ENCODE results near the gene ANKS3. TPM values are rescaled to one million over a fixed set of nuclear protein-coding genes. Genes with fewer than 3 reads are reported as not detected.

Gene ANKS3
- polyA plus RNA-seq, 1 of the 3 experiments (the other 2 are of a cell fraction): 42.2 TPM

- TF ChIP-seq REST (IDR thresholded peaks at IDR 0.05; ENCODE audit: low read depth, low read length) (no peak), PBX3 (IDR thresholded peaks at IDR 0.05) (no peak), NFIC (IDR thresholded peaks at IDR 0.05; ENCODE audit: borderline replicate concordance) (no peak), GATA2 (CRISPR knock-in tag; IDR thresholded peaks at IDR 0.05) (no peak), TEAD4 (IDR thresholded peaks at IDR 0.05; ENCODE audit: borderline replicate concordance, insufficient read depth) (no peak), EZH2phosphoT487 (IDR thresholded peaks at IDR 0.05; ENCODE audit: borderline replicate concordance, low read depth) (no peak), YY1 (IDR thresholded peaks at IDR 0.05; ENCODE audit: low read depth) (no peak)
- TF ChIP-seq, protein P1, sequence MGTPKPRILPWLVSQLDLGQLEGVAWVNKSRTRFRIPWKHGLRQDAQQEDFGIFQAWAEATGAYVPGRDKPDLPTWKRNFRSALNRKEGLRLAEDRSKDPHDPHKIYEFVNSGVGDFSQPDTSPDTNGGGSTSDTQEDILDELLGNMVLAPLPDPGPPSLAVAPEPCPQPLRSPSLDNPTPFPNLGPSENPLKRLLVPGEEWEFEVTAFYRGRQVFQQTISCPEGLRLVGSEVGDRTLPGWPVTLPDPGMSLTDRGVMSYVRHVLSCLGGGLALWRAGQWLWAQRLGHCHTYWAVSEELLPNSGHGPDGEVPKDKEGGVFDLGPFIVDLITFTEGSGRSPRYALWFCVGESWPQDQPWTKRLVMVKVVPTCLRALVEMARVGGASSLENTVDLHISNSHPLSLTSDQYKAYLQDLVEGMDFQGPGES (IDR thresholded peaks at IDR 0.05; ENCODE audit: low read depth, low read length): no peak
Measured at GRCh38 chr16:4660454-4661007, 73.5 kb downstream of the ANKS3 start (continued).

DNA sequence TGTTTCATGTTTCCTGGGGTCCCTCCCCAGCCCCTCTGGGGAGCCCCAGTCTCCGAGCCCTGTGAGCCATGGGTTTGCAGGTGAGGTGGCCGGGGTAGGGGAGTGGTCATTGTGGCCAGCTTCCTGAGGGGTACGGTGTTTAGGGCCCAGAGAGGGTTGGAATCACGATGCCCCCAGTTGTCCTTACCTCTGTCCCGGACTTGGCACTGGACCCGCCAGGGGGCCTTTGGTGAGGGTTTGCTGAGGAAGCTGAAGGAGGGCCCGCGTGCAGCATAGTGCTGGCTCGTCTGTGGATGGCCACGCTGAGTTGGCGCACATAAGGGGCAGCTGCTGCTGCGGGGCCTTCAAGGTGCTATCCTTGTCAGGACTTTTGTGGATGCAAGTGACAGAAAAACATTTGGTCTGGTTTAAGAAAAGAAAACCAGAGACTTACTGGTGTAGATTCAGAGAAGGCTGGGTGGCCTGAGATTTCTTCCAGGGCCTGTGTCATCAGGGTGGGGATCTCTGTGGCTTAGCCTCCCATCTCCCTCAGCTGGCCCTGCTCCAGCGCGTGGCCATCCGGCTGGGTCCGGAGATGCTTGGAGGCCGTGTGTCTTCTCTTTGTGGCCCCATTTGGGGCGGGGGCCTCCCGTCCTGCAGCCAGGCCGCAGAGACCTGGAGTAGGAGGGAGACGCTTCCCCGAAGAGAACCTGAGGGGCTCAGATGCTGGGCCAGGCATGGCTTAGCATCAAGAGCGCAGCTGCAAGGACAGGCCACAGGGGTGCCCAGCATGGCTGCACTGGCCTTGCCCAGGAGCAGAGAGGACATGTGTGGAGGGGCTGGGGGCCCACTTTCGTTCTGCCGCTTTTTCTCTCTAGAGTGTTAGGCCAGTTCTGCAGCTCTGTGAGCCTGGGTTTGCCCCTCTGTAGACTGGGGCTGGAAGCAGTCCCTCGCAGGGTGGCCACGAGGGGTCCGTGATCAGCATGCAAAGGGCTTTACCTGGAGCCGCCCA is 74.4 kb downstream of the ANKS3 start:
- WGBS (ENCODE audit: low lambda C conversion rate): over 99% methylated on average over 17 of the region's 29 CpGs
- H4K20me1 ChIP-seq (ENCODE audit: insufficient read depth): peaks cover 4% of the 10 kb centered on the region; the same call in 1 of the 2 replicates
- no peaks in the 10 kb centered on the region for H3K4me1 ChIP-seq (ENCODE audit: control insufficient read depth in 1 of 2, insufficient read depth in 2 of 2, low read depth in 1 of 2, low read length in 1 of 2)
- no peak overlapping the region for H3K9ac ChIP-seq
- H3K4me3 ChIP-seq (ENCODE audit: low read depth in 2 of 2, low read length in 1 of 2): no peak overlapping the region
- H3K36me3 ChIP-seq (replicated peaks in 1 of 2; ENCODE audit: control insufficient read depth in 1 of 2, insufficient read depth in 2 of 2, low read length in 1 of 2): peaks cover 6 to 29% of the 10 kb centered on the region in 2 experiments
- ChIA-PET CTCF (interaction anchor here (1.4 to 1.8 kb wide), 2 partner anchors 8 to 22 kb away, joined by 3 to 4 read pairs; no protein-coding TSS in a partner anchor), POLR2A (interaction anchor here (0.9 kb wide), 1 partner anchor 10 kb away, joined by 3 read pairs; no protein-coding TSS in a partner anchor)
- H3K27me3 ChIP-seq (ENCODE audit: insufficient read depth): no peaks in the 10 kb centered on the region
- no peak overlapping the region for H2AFZ ChIP-seq (ENCODE audit: low read depth)
- no peak for DNase-seq
- H3K27ac ChIP-seq (ENCODE audit: low read depth in 2 of 2, low read length in 1 of 2): no peak overlapping the region
- H3K9me2 ChIP-seq: no peaks in the 10 kb centered on the region
- H3K79me2 ChIP-seq (ENCODE audit: insufficient read depth): no peaks in the 10 kb centered on the region; the same call in none of the 2 replicates
- no peaks in the 10 kb centered on the region for H3F3A ChIP-seq (replicated peaks; ENCODE audit: insufficient read depth)
- H3K9me3 ChIP-seq: no peaks in the 10 kb centered on the region
- H3K4me2 ChIP-seq: no peak overlapping the region
- TF ChIP-seq MXI1 (IDR thresholded peaks at IDR 0.05; ENCODE audit: low read depth, low read length) (no peak), FOXJ3 (CRISPR knock-in tag; IDR thresholded peaks at IDR 0.05) (no peak), EZH2phosphoT487 (IDR thresholded peaks at IDR 0.05; ENCODE audit: borderline replicate concordance, low read depth) (no peak), MAX (IDR thresholded peaks at IDR 0.05; ENCODE audit: low read depth) (no peak), POLR2AphosphoS5 (IDR thresholded peaks at IDR 0.05; ENCODE audit: low read depth, low read length) (no peak), NRF1 (IDR thresholded peaks at IDR 0.05; ENCODE audit: low read depth, low read length) (no peak), TEAD4 (IDR thresholded peaks at IDR 0.05; ENCODE audit: borderline replicate concordance, insufficient read depth) (no peak), FOSL2 (IDR thresholded peaks at IDR 0.05; ENCODE audit: borderline replicate concordance, low read depth) (no peak), TCF12 (IDR thresholded peaks at IDR 0.05) (no peak)
- TF ChIP-seq, protein P1 (IDR thresholded peaks at IDR 0.05; ENCODE audit: low read depth, low read length): no peak
- TF ChIP-seq, protein P2, sequence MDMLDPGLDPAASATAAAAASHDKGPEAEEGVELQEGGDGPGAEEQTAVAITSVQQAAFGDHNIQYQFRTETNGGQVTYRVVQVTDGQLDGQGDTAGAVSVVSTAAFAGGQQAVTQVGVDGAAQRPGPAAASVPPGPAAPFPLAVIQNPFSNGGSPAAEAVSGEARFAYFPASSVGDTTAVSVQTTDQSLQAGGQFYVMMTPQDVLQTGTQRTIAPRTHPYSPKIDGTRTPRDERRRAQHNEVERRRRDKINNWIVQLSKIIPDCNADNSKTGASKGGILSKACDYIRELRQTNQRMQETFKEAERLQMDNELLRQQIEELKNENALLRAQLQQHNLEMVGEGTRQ (IDR thresholded peaks at IDR 0.05; ENCODE audit: borderline replicate concordance, low read depth, low read length): no peak
